GM18519 (cell line): ENCODE data around the gene MASP1.
"Not testable (repeated sequence)": the region's sequence is repeated elsewhere in the genome, so short reads cannot be mapped to it uniquely, and the experiment has no call there.

Experiments used
- ATAC-seq: cut with Tn5 transposase; IDR thresholded peaks from one replicate; pipeline ENCODE4 v1.9.1; 2021; ENCODE audit warnings: mild to moderate bottlenecking, moderate library complexity; ENCODE audit not compliant: unreplicated experiment, low FRiP score

Gene MASP1

GRCh38 chr3:187266691-187267090, 24.8 kb downstream of the MASP1 start:
- ATAC-seq: no peak

DNA sequence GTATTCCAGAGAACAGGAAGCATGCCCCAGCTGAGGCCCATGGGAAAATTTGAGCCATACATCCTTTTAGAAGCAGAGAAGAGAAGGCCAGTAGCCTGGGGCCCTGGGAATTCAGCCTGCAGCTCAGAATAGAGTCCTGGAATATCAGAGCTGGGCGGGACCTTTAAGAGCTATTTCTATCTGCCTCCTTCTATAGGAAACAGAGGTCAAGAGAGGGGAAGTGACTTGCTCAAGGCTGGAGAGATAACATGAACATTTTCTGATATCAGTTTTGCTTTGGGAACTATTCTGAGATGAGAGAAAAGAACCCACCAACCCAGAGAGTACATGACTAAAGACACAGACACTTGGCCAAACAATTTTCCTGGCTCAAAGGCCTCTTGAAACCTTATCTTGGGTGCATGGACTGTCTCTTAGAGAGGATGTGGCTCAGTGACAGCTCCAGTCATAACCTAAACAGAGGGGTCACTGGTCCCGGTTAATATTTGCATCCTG, 26.0 kb downstream of the MASP1 start:
- ATAC-seq: no peak

DNA sequence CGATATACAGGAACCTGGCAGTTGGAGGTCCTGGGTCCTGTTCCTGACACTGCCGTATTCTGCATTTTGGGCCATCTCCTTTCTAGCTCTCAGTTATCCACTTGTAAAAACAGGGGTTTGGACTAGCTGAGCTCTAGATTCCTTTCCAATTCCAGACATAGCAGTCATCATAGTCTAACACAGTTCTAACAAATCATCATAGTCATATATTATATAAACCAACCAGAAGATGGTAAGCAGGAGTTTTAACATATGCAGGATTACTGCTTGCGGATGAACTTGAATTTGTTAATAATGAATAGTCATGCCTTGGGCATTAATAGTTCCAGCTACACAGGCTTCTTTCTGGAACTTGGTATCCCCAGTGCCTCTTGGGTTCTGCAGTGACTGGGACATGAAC, 26.6 kb downstream of the MASP1 start:
- no peak for ATAC-seq

DNA sequence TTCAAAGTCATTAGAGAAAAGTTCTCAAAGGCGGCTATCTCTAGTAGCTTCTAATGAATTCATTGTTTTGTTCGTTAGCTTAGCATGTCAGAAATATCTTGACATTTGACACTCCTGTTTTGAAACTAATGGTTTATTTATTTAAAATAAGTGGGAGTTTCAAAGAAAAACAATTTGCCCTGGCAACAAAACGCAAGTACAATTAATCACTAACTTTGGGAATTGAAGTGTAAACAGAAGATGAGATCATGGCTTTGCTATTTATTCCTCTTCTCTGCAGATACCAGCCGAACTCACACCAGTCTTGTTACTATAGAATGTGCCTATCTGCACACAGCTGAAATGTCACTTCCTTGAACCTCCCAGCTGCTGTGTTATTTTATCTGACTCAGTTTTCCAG, 27.5 kb downstream of the MASP1 start:
- ATAC-seq: no peak

DNA sequence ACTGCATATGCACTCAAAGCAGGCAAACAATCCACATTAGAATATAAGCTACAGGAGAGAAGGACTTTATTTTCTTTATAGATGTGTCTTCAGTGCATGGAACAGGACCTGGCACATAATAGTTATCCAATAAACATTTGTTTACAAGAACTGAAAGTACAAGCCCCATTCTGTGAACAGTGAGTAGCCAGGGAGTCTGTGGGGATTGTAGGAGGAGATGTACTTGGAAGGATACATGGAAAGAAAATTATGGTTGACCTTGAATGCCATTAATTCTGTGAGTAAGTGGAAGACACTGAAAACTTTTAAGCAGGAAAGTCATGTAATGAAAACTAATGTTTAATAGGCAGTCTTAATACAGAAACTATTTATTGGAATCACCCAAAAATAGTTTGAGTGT, 28.3 kb downstream of the MASP1 start:
- no peak for ATAC-seq

- no peak for ATAC-seq
Measured at GRCh38 chr3:187262360-187262759, 29.2 kb downstream of the MASP1 start.

GRCh38 chr3:187261541-187261969, 30.0 kb downstream of the MASP1 start:
- no peak for ATAC-seq

DNA sequence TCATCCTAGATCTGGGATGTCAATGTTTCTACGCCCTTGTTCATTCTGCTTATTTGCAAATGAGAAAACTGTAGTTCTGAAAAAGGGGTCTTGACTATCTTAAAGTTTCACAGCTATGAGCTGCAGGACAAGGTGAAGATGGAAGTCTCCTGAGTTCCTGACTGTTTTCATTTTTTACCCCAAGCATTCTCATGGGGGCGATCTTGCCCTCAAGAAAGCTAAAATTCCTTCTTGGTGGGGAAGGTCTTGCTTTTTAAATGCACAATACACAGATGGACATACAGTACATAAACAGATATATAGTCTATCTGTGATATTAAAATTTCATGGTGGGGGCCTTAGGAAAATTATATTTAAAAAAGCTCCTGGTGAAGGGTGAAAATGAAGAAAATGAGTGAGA, 32.4 kb downstream of the MASP1 start:
- ATAC-seq: no peak

GRCh38 chr3:187257992-187258692, 33.4 kb downstream of the MASP1 start:
- no peak for ATAC-seq

GRCh38 chr3:187257471-187257870, 34.1 kb downstream of the MASP1 start:
- ATAC-seq: no peak

DNA sequence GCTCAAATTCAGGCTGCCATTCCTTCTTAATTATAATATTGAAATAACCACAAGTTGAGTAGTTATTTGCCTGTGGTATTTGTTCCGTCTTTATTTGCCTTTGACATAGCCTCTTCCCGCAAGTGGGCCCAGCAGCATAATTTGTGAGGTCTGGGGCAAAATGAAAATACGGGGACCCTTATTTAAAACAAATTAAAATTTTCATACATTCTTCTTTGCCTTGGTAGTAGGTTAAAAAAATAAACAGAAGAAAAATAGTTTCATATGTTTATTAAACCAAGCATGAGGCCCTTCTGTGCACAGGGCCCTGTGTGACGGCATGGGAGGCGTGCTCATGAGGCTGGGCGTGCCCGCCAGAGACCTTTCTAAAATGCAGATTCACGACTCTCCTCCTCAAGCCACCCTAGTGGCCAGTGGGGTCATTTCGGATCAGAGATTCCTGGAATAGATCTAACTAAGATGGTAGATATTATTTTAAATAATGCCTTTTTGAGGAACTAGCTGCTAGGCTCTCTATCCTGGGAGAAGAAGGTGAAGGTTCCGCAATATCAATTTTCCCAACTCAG, 35.4 kb downstream of the MASP1 start:
- ATAC-seq: no peak

DNA sequence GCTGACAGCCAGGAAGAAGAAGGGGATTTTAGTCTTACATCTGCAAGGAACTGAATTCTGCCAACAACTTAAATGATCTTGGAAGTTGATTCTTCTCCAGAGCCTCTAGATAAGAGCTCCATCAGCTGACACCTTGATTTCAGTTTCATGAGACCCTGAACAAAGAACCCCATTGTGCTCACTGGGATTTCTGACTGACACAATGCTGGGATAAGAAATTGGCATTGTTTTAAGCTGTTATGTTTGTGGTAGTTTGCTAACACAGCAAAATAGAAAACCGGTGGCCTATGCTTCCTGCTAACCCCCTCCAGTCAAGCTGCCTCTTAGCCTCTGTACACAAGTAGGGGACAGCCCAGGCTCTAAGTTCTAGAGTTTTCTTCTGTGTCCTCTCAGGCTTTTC, 36.2 kb downstream of the MASP1 start:
- no peak for ATAC-seq

DNA sequence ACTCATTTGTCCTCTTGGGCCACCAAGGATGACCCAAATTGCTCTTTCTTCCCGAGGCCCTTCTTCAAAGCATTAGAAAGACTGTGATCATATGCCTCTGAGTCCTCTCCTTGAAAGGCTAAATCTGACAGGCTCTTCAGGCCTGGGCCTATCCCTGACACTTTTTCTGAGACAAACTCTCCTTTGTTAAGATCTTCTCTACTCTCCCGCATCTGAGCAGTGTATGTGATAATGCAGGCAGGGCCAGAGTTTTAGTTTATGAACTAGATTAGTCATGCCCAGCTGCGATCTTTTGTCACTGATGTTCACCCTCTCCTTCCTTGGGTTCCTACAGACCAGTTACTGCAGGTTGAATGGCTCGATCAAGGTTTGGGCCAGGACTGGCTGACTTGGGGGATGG, 39.2 kb downstream of the MASP1 start:
- ATAC-seq: no peak

GRCh38 chr3:187251599-187251998, 39.9 kb downstream of the MASP1 start:
- no peak for ATAC-seq

GRCh38 chr3:187247398-187247797, 44.1 kb downstream of the MASP1 start:
- no peak for ATAC-seq

DNA sequence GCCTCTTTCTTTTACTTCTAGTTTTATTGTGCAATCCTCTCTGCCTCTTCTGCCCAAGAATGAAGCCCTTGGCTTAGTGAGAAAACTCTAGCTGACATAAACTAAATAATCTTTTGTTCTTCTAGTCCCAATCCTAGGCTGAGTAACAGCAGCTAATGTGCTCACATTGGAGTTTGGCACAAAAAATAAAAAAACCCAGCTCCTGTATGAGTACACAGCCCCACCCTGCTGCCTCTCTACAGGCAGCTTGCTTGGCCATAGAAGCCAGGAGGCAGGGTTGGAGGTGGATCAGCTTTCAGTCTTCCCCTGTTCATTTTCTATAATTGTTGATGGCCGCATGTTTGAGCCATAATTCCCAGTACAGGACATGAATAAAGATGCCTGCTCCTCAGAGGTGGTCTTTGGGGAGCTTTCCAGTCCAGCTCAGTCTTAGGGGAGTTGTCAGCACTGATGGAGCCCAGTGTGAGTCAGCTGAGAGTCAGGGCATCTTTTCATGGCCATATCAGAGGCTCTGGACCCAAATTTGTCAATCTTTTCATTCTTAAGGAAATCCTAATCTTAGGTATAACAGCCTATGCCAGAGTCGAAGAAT, 47.5 kb downstream of the MASP1 start:
- no peak for ATAC-seq

DNA sequence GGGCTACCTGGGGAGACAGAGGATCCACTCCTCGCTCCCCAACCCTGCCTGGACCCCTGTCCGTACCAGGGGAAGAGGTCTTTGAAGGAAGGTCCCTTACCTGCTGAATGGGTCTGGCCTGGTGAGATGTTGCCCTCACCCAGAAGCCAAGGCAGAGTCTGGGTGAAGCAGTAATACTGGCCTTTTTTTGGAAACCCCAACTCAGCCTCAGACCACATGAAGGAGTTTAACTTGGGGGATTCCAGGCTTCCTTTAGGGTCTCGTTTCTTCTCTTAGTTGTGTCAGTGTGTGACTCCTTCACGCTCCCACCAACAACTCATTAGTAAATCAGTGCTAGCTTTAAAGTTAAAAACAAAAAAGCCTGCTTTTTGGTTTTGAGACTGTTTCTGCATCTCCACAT, 48.6 kb downstream of the MASP1 start:
- no peak for ATAC-seq

- no peak for ATAC-seq
Measured at GRCh38 chr3:187242435-187242834, 49.1 kb downstream of the MASP1 start.

GRCh38 chr3:187238835-187239234, 52.7 kb downstream of the MASP1 start:
- ATAC-seq: not testable (repeated sequence)

- ATAC-seq: no peak
Measured at GRCh38 chr3:187238239-187238638, 53.3 kb downstream of the MASP1 start.

DNA sequence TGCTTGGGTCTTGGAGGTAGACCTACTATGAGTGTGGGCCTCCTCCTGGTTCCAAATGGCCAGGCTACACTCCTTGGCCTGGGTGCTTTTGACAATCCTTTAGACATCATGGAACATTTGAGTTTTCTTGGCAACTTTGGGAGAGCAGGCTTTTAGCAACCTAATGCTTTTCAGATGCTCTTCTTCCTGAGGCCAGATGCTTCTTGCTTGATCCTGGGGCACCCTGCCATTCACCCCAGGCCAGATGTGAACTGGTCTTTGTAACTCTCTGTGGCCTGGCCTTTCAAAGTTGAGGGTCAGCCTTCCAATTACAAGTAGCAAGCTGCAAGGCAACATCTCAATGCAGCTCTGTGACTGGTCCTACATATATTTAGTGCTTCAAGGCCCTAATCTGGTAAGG, 53.8 kb downstream of the MASP1 start:
- ATAC-seq: no peak

DNA sequence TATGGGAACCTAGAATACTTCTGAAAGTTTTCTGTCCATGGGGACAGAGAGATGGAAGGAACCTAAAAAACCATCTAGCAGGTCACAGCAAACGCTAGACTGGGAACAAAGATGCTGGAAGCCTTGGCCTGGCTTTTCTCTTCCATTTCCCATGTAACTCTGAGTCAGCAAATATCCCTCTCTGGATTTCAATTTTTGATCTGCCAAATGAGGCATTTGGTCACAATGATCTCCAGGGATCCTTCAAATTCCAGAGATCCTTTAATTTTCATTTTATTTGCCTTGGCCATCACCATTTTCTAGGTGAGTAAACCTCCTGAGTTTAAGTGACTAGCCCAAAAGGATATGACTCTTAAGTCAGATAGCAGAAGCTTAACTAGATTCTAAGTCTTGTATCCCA, 54.6 kb downstream of the MASP1 start:
- no peak for ATAC-seq
